HG03378 (cell line): ENCODE data around the gene KRT85.
"Not testable (repeated sequence)": the region's sequence is repeated elsewhere in the genome, so short reads cannot be mapped to it uniquely, and the experiment has no call there.

Source experiments
- ATAC-seq: cut with Tn5 transposase; IDR thresholded peaks from one replicate; pipeline ENCODE4 v1.9.1; 2021; ENCODE audit warnings: mild to moderate bottlenecking, moderate library complexity; ENCODE audit not compliant: unreplicated experiment

KRT85 gene

DNA sequence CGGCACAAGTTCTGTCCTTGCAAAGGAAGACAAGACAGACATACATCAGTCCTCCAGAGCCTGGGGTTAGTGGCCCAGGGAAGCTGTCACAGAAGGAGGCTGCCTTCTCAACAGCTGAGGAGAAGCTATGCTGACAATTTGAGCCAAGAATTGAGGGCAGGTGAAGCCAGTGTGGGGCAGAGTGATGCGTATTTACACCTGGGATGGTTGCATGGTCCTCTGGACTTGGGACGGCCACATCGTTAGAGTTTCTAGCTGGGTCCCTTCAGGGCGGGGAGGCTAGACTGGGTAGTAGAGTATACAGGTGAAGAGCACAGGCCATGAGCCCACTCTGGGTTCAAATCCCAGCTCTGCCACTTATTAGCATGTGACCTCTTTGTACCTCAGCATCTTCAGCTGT is 16.5 kb downstream of the KRT85 start:
- ATAC-seq = no peak

GRCh38 chr12:52350021-52350620 is 17.2 kb downstream of the KRT85 start:
- ATAC-seq = no peak

- no peak for ATAC-seq
These were observed 18.1 kb downstream of the KRT85 start for GRCh38 chr12:52349196-52349595.

- ATAC-seq = no peak
These were observed 19.4 kb downstream of the KRT85 start for GRCh38 chr12:52347551-52348510.

- ATAC-seq = no peak
These were observed 20.3 kb downstream of the KRT85 start for GRCh38 chr12:52347016-52347415.

DNA sequence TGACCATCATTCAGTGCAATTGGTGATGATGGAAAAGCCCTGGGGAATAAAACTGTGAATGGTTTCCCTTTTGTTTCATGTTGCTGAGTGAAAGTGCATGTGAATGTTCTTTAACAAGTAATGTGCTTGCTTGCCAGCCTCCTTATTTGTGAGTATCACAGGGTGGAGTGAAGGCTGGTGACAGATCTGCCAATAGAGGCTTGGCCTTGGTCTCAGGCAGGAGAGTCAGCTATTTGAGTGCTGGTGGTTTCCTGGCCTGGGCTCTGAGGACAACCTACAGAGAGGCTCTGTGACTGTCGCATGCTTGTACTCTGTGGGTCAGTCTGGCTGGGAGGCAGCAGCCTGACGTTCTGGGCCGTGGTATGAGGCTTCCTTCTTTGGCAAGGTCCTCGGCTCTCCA is 20.7 kb downstream of the KRT85 start:
- ATAC-seq = no peak

GRCh38 chr12:52345041-52345440 is 22.2 kb downstream of the KRT85 start:
- not testable (repeated sequence) for ATAC-seq

- no peak for ATAC-seq
These were observed 23.2 kb downstream of the KRT85 start for GRCh38 chr12:52344111-52344510.

GRCh38 chr12:52343550-52343949 is 23.7 kb downstream of the KRT85 start:
- no peak for ATAC-seq

GRCh38 chr12:52342781-52343490 is 24.3 kb downstream of the KRT85 start:
- ATAC-seq = no peak

DNA sequence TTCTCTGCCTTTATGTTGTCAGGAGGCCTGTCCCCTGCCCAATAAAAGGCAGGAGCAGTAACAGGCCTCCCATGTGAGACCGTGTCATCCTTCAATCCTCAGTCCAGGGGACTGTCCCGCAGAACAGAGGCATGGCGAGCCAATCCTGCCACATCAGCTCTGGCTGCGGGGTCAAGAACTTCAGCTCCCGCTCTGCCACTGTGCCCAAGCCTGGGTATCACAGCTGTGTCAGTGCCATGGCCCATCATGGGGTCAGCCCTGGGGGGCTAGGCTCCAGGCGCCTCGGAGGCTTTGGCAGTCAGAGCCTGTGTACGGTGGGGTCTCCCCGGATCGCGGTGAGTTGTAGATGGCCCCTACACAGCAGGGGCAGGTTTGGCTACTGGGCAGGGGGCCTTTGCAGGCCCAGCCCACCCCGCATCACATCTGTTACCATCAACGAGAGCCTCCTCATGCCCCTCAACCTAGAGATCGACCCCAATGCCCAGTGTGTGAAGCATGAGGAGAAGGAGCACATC is 26.2 kb downstream of the KRT85 start:
- no peak for ATAC-seq

GRCh38 chr12:52338241-52338960 is 28.9 kb downstream of the KRT85 start:
- no peak for ATAC-seq

DNA sequence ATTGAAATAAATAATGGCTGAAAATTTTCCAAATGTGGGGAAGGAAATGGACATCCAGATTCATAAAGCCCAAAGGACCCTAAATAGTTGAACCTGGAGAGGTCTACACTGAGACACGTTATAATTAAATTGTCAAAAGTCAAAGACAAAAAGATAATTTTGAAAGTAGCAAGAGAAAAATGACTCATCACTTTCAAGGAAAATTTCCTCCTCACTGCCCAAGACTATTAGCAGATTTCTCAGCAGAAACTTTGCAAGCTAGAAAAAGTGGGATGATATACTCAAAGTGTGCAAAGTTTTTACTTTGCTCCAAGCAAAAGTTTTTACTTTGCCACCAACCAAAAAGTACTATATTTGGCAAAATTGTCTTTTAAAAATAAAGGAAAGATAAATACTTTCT is 30.2 kb downstream of the KRT85 start:
- no peak for ATAC-seq

DNA sequence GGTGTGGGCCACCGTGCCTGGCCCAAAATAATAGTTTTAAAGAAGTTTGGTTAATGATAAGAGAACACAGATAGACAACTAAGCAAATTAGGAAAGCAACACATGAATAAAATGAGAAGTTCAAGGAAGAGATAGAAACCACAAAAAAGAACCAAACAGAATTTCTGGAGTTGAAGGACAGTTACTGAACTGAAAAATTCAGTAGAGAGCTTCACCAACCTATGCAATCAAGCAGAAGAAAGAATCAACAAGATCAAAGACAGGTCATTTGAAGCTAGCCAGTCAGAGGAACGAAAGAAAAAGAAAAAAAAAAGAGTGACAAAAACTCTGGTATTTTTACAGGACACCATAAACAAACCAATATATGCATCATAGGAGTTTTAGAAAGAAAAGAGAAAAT is 30.6 kb downstream of the KRT85 start:
- no peak for ATAC-seq

DNA sequence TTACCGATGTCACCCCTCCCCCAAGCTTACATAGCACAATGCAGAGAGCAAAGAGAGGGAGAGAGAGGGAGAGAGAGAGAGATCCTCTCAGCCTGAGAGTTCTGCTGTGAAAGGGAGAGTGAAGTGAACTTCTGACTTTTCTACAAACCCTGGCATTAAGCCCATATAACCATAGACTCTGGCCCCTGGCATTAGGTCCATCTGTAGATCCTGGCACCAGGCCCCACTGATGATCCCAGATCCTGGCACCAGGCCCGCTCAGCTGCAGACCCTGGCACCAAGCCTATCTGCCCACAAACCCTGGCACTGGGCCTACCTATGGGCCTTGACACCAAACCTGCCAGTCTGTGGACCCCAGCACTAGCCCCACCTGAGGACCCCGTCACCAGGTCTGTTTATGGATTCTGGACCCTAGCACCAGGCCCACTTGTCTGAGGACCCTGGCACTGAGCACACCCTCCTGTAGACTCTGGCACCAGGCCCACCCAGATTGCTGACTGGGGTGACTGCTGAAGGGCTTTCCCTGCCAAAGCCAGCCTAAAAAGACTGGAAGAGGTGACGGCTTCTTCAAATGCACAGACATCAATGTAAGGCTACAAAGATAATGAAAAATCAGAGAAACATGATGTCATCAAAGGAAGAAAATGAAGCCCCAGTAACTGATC is 31.6 kb downstream of the KRT85 start:
- ATAC-seq = no peak

DNA sequence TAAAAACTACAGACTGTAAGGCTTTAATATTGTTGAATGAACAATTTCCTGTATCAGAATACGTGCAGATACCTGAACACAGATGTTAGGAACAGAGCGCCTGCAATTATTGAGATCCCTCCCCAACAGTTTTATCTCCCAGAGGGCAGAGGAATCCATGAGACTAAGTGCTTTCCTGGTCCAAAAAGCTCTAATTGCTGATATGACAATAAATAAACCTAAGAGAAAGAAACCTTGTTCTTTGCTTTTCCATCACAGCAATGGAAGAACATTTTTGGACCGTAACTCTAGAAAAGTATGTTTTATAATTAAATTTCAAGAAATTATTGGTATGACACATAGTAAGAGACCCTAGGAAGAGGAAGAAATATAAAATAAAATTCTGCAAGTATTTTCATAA is 33.1 kb downstream of the KRT85 start:
- no peak for ATAC-seq

- no peak for ATAC-seq
These were observed 34.0 kb downstream of the KRT85 start for GRCh38 chr12:52333321-52333720.

DNA sequence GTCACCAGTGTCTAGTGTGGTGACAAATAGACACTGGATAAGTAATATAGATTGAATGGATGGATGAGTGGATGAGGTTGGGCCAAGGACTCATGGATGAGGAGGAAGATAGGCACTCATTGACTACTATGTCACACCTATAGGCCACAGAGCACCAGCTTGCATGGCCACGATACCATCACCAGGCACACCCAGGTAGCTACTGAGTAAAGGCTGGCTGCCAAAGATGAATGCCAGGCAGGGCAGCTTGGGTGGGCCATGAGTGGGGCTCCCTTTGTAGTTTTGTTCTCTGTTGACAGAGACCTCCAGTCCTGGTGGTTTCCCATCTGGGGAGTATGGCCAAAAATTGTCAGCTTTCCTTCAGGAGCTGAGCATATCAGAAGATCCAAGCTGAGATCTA is 34.9 kb downstream of the KRT85 start:
- no peak for ATAC-seq

DNA sequence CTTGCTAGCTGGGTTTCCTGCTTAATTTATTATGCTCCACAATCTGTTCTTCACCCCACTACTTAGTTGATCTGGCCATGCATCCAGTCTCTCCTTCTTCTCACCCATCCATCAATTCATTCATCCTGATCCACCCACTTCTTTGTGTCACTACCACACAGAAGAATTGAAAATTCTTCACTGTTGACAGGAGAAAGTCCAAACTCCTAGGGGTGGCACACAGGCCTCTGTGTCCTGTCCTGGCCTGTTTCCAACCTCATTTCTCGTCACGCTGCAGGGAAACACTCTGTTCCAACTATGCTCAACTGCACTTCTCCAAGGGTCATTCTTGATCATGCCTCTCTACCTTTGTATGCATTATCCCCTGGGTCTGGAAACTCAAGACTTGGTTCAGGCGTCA is 35.4 kb downstream of the KRT85 start:
- no peak for ATAC-seq

- no peak for ATAC-seq
These were observed 36.2 kb downstream of the KRT85 start for GRCh38 chr12:52331039-52331438.
